HepG2 (cell line): ENCODE data around the gene ACSL3. TPM values are rescaled to one million over a fixed set of nuclear protein-coding genes. Genes with fewer than 3 reads are reported as not detected.

Source experiments
- ATAC-seq: fragments of 200-7000 bp; cut with Tn5 transposase; 3 replicates; pipeline ENCODE4 v1.9.1; 2020; ENCODE audit warnings: mild to moderate bottlenecking, moderate library complexity
- BruUV-seq: library from RNA; stranded (reverse); fragments of 400-500 nt; replicated peaks from 2 replicates; lab custom pipeline; 2021; lab: Mats Ljungman, UMichigan
- CTCF ChIA-PET: fragments of 300-600 bp; formaldehyde crosslinking; extraction: SDS; loops from one replicate; lab custom pipeline; 2021; ENCODE audit warnings: low total read pairs, inconsistent platforms, low intra/inter-chr PET ratio; lab: Yijun Ruan, JAX
- POLR2A ChIA-PET: fragments of 350-600 bp; sonication (Branson Sonifier 250); formaldehyde crosslinking; loops from one replicate; lab custom pipeline; 2020; ENCODE audit warnings: antibody characterized with exemption, inconsistent platforms; lab: Yijun Ruan, JAX
- DNase-seq: peaks from one replicate; pipeline ENCODE4 v3.0.0-alpha.2; 2015; ENCODE audit warnings: low spot score
- FAIRE-seq: peaks from 3 replicates; lab custom pipeline; 2011; peaks lifted over from hg19 to GRCh38; lab: Jason Lieb, UNC
- H2AFZ ChIP-seq: one replicate; pipeline ENCODE4 v1.6.1; 2011; ENCODE audit warnings: low read length, inconsistent platforms
- H3K27ac ChIP-seq: fragments of 300-600 bp; 3 replicates; pipeline ENCODE4 v1.8.0; 2011; ENCODE audit warnings: mixed run types, mild to moderate bottlenecking, mixed read lengths, low read length, inconsistent platforms; ENCODE audit not compliant: insufficient read depth; ENCODE audit errors: extremely low read length
- H3K27me3 ChIP-seq, 2 experiments: fragments of 200-600 bp in 1 of 2; 2 replicates in 1 of 2; 3 replicates in 1 of 2; pipeline versions ENCODE4 v1.6.0 to v1.8.0; 2011; ENCODE audit warnings: low read length in 2 of 2, mild to moderate bottlenecking in 2 of 2, moderate library complexity in 2 of 2, inconsistent platforms in 1 of 2; ENCODE audit not compliant: insufficient read depth in 2 of 2, control insufficient read depth in 1 of 2
- H3K36me3 ChIP-seq, 2 experiments: fragments of 200-600 bp in 1 of 2; replicated peaks in 1 of 2; 2 replicates in 1 of 2; 3 replicates in 1 of 2; pipeline versions ENCODE4 v1.5.1 to v1.8.0; 2011; ENCODE audit warnings: low read length in 2 of 2, inconsistent platforms in 1 of 2; ENCODE audit not compliant: insufficient read depth in 2 of 2, control insufficient read depth in 1 of 2
- H3K4me1 ChIP-seq: 2 replicates; pipeline ENCODE4 v1.5.1; 2012; ENCODE audit warnings: low read length, inconsistent platforms; ENCODE audit not compliant: insufficient read depth
- H3K4me2 ChIP-seq: 2 replicates; pipeline ENCODE4 v1.6.0; 2011; ENCODE audit warnings: low read depth, low read length, inconsistent platforms
- H3K4me3 ChIP-seq, 3 experiments: fragments of 200-600 bp in 1 of 3; sonication (generic), shearing (Covaris generic) in 1 of 3; replicated peaks in 1 of 3; 2 replicates each; pipeline ENCODE4 v1.5.1; 2011 to 2016; ENCODE audit warnings: low read length in 3 of 3, inconsistent platforms in 2 of 3, low read depth in 2 of 3, mild to moderate bottlenecking in 2 of 3, control low read depth in 1 of 3, mixed read lengths in 1 of 3; ENCODE audit not compliant: insufficient read depth in 1 of 3
- H3K79me2 ChIP-seq: one replicate; pipeline ENCODE4 v1.6.1; 2011; ENCODE audit warnings: low read length, inconsistent platforms; ENCODE audit not compliant: insufficient read depth
- H3K9ac ChIP-seq: 2 replicates; pipeline ENCODE4 v1.6.0; 2011; ENCODE audit warnings: mild to moderate bottlenecking, low read depth, low read length, inconsistent platforms; ENCODE audit not compliant: insufficient read depth
- H3K9me3 ChIP-seq: 2 replicates; pipeline ENCODE4 v1.5.1; 2012; ENCODE audit warnings: mild to moderate bottlenecking, low read length
- H4K20me1 ChIP-seq: 2 replicates; pipeline ENCODE4 v1.6.0; 2011; ENCODE audit warnings: inconsistent platforms, mild to moderate bottlenecking, low read length, moderate library complexity; ENCODE audit not compliant: insufficient read depth
- CBFB ChIP-seq: sonication (generic); formaldehyde crosslinking; IDR thresholded peaks from 2 replicates; pipeline ENCODE4 v1.4.0; 2020; ENCODE audit warnings: missing genetic modification reagents
- CTCF ChIP-seq: sonication (generic); formaldehyde crosslinking; IDR thresholded peaks from 2 replicates; pipeline ENCODE4 v1.5.0; 2020; ENCODE audit warnings: mild to moderate bottlenecking, missing genetic modification reagents, moderate library complexity
- IRX3 ChIP-seq: sonication (generic); formaldehyde crosslinking; IDR thresholded peaks from 2 replicates; pipeline ENCODE4 v1.8.1; 2023; ENCODE audit warnings: mild to moderate bottlenecking, low read depth, missing genetic modification reagents, borderline replicate concordance
- JUN ChIP-seq: sonication (generic); formaldehyde crosslinking; IDR thresholded peaks from 2 replicates; pipeline ENCODE4 v1.4.0; 2020; ENCODE audit warnings: mild to moderate bottlenecking, missing genetic modification reagents
- KLF11 ChIP-seq: IDR thresholded peaks from 2 replicates; pipeline ENCODE4 v1.6.1; 2016; ENCODE audit warnings: missing compliant biosample characterization
- MAZ ChIP-seq, 2 experiments: sonication (generic) in 1 of 2; formaldehyde crosslinking in 1 of 2; IDR thresholded peaks; 2 replicates each; pipeline versions ENCODE4 v1.5.0 to v1.6.1; 2012 to 2020; ENCODE audit warnings: low read depth in 2 of 2, mild to moderate bottlenecking in 2 of 2, borderline replicate concordance in 1 of 2, improper control_type of control experiment in 1 of 2, low read length in 1 of 2, missing genetic modification reagents in 1 of 2, moderate library complexity in 1 of 2
- NPAS2 ChIP-seq: sonication (generic); formaldehyde crosslinking; IDR thresholded peaks from 2 replicates; pipeline ENCODE4 v1.8.0; 2022; ENCODE audit warnings: mild to moderate bottlenecking, missing genetic modification reagents, borderline replicate concordance
- NR0B2 ChIP-seq: sonication (generic); formaldehyde crosslinking; IDR thresholded peaks from 2 replicates; pipeline ENCODE4 v1.4.0; 2020; ENCODE audit warnings: mild to moderate bottlenecking, missing genetic modification reagents
- PATZ1 ChIP-seq: sonication (generic); formaldehyde crosslinking; IDR thresholded peaks from 2 replicates; pipeline ENCODE4 v1.4.0; 2020; ENCODE audit warnings: missing genetic modification reagents
- TSC22D2 ChIP-seq: sonication (generic); formaldehyde crosslinking; IDR thresholded peaks from 2 replicates; pipeline ENCODE4 v1.5.1; 2020; ENCODE audit warnings: missing genetic modification reagents, mild to moderate bottlenecking, borderline replicate concordance
- ZBTB38 ChIP-seq: sonication (generic); formaldehyde crosslinking; IDR thresholded peaks from 2 replicates; pipeline ENCODE4 v1.5.1; 2020; ENCODE audit warnings: mild to moderate bottlenecking, missing genetic modification reagents
- ZNF18 ChIP-seq: sonication (generic); formaldehyde crosslinking; IDR thresholded peaks from 2 replicates; pipeline ENCODE4 v1.8.0; 2022; ENCODE audit warnings: mild to moderate bottlenecking, missing genetic modification reagents; ENCODE audit not compliant: insufficient replicate concordance
- ZNF816 ChIP-seq: sonication (generic); formaldehyde crosslinking; IDR thresholded peaks from 2 replicates; pipeline ENCODE4 v1.8.0; 2022; ENCODE audit warnings: missing genetic modification reagents, mild to moderate bottlenecking, borderline replicate concordance
- WGBS: methylation state at CpG from one replicate; pipeline ENCODE4 v1.1.6; 2017; ENCODE audit warnings: low lambda C conversion rate; 5-methylcytosine and 5-hydroxymethylcytosine counted together
- in situ Hi-C: cut with HindIII; loops from 2 replicates; pipeline ENCODE4 v1.10.0; 2017; ENCODE audit warnings: low pct_unique_long_range_greater_than_20kb; ENCODE audit not compliant: extremely low pct_ligation_motif_present
- intact Hi-C: fragments of 100-400 bp; cut with micrococcal nuclease; formaldehyde crosslinking; loops from one replicate; pipeline ENCODE4 v1.10.0; 2022; ENCODE audit not compliant: unreplicated experiment
- polyA plus RNA-seq, 8 experiments: library from polyadenylated mRNA; depleted of rRNA in 3 of 8; stranded (reverse) in 7 of 8; unstranded in 1 of 8; fragments of >200 nt; fragmentation: Illumina TruSeq in 4 of 8; extraction: Trizol in 4 of 8; gene quantifications; 2 replicates each; pipeline versions ENCODE4 v1.2.1 to v1.2.3, GENCODE V29; 2011 to 2016; ENCODE audit warnings: low read depth in 4 of 8, missing spikeins in 1 of 8, mixed read lengths in 1 of 8; ENCODE audit not compliant: insufficient read depth in 1 of 8
- total RNA-seq, 5 experiments: library from RNA; depleted of rRNA; stranded (reverse); fragments of >200 nt; fragmentation: Illumina TruSeq; extraction: Trizol; gene quantifications; 2 replicates each; pipeline ENCODE4 v1.2.3, GENCODE V29; 2016; ENCODE audit warnings: low read depth in 1 of 5

The ACSL3 gene
- total and polyA plus RNA-seq, 2 of the 13 experiments (the other 11 are each of a cell fraction or from before 2014, with no cell fraction given) = 305 to 365 TPM

- TF ChIP-seq CTCF (CRISPR knock-in tag) (no peak), NR0B2 (CRISPR knock-in tag) (no peak), ZNF816 (CRISPR knock-in tag) (0 out of 2 replicates have a peak, but pooled peaks have one; percentile 56), PATZ1 (no peak), TSC22D2 (CRISPR knock-in tag) (no peak)
Measured at GRCh38 chr2:222938327-222938726, 77.5 kb downstream of the ACSL3 start (continued).

- Histone ChIP-seq H3K4me2 (no peak overlapping the region), H3K9me3 (no peaks in the 10 kb centered on the region; the same call in 1 of the 2 replicates), H3K4me3 (no peak overlapping the region), H3K27me3 (no peaks in the 10 kb centered on the region), H3K79me2 (peaks cover 5% of the 10 kb centered on the region), H3K27ac (no peak overlapping the region), H3K4me1 (no peaks in the 10 kb centered on the region), H2AFZ (no peak overlapping the region), H4K20me1 (peaks cover 20% of the 10 kb centered on the region), H3K9ac (no peak overlapping the region), H3K36me3 (peaks cover 16 to 66% of the 10 kb centered on the region in 2 experiments)
- WGBS = 78% methylated on average over 6 of the region's 6 CpGs
- intact Hi-C loops = loop anchor here (1.0 to 2.0 kb wide), 4 partner anchors 15 to 249 kb away; no protein-coding TSS in a partner anchor
- ATAC-seq = peak; percentile 89
- BruUV-seq = no TSS peak
- FAIRE-seq = peak; percentile 67
- POLR2A ChIA-PET = interaction anchor here (1.0 kb wide), 1 partner anchor 143 kb away, joined by 4 read pairs; no protein-coding TSS in a partner anchor
- in situ Hi-C loops = no loop called here
- CTCF ChIA-PET = interaction anchor here (1.9 to 5.4 kb wide), 4 partner anchors 24 to 249 kb away, joined by 10 to 106 read pairs (median 20); no protein-coding TSS in a partner anchor
- peak; percentile 79 for DNase-seq
- TF ChIP-seq KLF11 (CRISPR knock-in tag) (no peak), NPAS2 (CRISPR knock-in tag) (no peak), IRX3 (CRISPR knock-in tag) (no peak), MAZ (IDR thresholded peaks at IDR 0.05; ENCODE audit: borderline replicate concordance, low read depth, low read length) (no peak), MAZ (CRISPR knock-in tag; IDR thresholded peaks at IDR 0.05; ENCODE audit: low read depth) (no peak), ZNF18 (CRISPR knock-in tag) (no peak), JUN (CRISPR knock-in tag) (no peak), ZBTB38 (CRISPR knock-in tag) (no peak), CBFB (no peak)
Measured at GRCh38 chr2:222939208-222939856, 78.5 kb downstream of the ACSL3 start.
